Cardiac fibroblast (primary cell): ENCODE results near the gene ITGAV.
A peak's percentile ranks its signal among the peaks of the same experiment; 100 is the strongest.

Source experiments
- DNase-seq, 2 donors: peaks; one replicate each; pipeline versions ENCODE4 v3.0.0 to v3.0.0-alpha.2; 2010; ENCODE audit warnings: low read depth in 2 of 2
- H3K4me3 ChIP-seq, 2 donors: replicated peaks in 1 of 2; 1 replicate in 1 of 2; 2 replicates in 1 of 2; pipeline ENCODE4 v1.5.1; 2011; ENCODE audit warnings: low read depth in 2 of 2, low read length in 2 of 2, mild to moderate bottlenecking in 2 of 2, moderate library complexity in 1 of 2
- CTCF ChIP-seq: IDR thresholded peaks from one replicate; pipeline ENCODE4 v1.5.1; 2011; ENCODE audit warnings: low read depth, mild to moderate bottlenecking, low read length, inconsistent platforms

Gene ITGAV

GRCh38 chr2:186725783-186726182 is 135.9 kb downstream of the ITGAV start:
- no peak for TF ChIP-seq CTCF
- DNase-seq: no peak
- H3K4me3 ChIP-seq: no peak overlapping the region

- H3K4me3 ChIP-seq: no peak overlapping the region
- peak in 1 of 2 donors; percentile 21 for DNase-seq
- no peak for TF ChIP-seq CTCF
Measured at GRCh38 chr2:186726938-186727337, 137.1 kb downstream of the ITGAV start.

GRCh38 chr2:186728631-186729030 is 138.8 kb downstream of the ITGAV start:
- no peak overlapping the region for H3K4me3 ChIP-seq
- no peak for DNase-seq
- no peak for TF ChIP-seq CTCF
